DMS153 treated with DMSO at 0.1 percent for 48 hours (cell line): ENCODE measurements around the gene XPO5.
"Not testable (repeated sequence)": the region's sequence is repeated elsewhere in the genome, so short reads cannot be mapped to it uniquely, and the experiment has no call there.

ENCODE experiments used
- DNase-seq: peaks from one replicate; lab custom pipeline; 2025; ENCODE audit not compliant: unreplicated experiment; lab: John Stamatoyannopoulos, UW

XPO5 gene

DNA sequence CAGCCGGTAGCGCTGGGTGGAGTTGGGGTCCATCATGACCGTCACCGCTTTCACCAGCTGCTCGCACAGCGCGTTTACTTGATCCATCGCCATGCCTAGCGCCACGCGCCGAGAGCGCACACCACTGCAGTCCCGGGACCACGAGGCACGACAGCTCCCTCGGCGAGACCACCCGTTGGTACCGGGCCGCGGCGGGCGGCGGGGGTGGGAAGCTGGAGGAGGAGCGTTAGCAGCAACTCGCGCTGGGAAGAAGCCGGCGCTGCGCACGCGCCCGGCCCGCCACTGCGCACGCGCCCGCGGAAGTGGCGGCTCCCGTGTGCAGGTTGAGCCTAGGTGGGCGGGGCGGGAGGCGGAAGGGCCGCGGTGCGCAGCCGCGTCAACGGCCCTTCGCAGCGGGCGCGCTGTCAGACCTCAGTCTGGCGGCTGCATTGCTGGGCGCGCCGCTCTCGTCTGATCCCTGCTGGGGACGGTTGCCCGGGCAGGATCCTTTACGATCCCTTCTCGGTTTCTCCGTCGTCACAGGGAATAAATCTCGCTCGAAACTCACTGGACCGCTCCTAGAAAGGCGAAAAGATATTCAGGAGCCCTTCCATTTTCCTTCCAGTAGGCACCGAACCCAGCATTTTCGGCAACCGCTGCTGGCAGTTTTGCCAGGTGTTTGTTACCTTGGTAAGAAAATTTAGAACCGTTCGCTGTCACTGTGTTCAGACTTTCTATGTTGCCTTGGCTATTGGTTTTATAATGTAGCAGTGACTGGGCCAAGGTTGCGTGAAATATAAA lies at the start of gene XPO5, which contains the start of gene POLH:
TSS of gene XPO5 (minus strand) at position 267 of the 780 bp plus-strand sequence. CDS start at position 93, 174 bp downstream.
TSS of gene POLH (plus strand) at position 414 of the 780 bp plus-strand sequence. CDS start 6,135 bp downstream, outside the sequence.
- peak; percentile 93 for DNase-seq

DNA sequence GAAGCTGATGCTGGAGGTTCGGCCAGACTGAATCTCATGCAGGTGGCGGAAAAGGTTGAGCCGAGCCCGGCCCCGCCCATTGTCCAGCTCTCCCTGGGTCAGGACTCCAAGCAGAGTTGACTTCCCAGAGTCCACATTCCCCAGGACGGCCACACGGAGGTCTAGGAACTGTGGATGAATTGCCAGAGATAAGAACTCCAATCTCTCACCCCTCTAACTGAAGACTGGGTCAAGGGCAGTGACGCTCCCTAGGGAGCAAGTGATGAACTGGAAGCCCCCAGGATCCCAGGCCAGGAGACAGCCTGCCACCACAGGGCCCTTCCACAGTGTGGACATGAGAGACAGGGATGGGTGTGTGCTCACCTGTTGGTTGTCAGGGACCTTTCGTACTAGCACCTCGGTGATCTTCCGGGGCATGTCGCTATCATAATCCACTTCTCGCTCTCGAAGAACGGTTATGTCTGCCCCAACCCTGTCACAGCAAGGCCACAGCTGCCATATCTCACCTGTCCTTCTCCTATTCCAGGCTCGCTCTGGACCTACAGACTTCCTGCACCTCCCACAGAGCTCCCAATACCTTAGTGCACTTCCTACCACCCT lies 49.7 kb upstream of the XPO5 start:
- no peak for DNase-seq

GRCh38 chr6:43624786-43625288 lies 49.0 kb upstream of the XPO5 start:
- no peak for DNase-seq

DNA sequence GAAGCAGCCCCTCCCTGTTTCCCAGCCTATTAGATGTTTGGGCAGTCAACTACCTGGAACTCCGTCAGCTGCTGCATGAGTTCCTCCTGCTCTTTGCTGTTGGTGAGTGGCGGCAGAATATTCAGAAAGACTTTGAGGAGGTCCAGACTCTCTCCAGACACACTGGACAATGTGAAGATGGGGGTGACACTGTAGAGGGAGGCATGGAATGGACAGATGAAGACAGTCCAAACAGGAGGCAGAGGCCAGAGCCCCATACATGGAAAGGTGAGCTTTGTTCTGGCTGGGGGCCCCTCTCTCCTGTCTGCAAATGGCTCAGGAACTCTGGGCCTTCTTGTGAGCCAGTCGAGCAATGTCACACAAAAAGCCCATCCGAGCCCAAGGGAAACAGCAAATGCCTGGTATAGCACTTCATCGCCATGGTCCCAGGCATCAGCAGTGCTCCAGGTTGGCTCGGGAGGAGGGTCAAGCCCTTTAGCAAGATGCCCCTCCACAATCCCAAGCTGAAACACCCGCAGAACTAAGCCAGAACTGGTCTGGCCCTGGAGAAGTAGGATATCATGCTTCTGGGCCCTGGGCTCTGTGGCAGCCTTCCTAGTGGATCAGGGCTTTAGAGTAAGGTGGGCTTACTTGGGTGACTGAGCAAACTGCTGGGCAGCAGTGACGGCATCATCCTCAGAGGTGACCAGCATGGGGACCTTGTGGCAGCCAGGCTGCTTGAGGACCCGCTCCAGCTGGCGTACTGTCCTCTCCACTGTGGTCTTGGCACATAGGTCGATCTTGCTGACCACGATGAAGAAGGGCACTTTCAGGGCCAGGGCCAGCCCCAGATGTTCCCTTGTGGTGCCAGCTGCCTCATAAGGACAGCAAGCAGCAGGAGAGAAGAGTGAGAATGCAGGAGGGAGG lies 48.3 kb upstream of the XPO5 start:
- DNase-seq: no peak

DNA sequence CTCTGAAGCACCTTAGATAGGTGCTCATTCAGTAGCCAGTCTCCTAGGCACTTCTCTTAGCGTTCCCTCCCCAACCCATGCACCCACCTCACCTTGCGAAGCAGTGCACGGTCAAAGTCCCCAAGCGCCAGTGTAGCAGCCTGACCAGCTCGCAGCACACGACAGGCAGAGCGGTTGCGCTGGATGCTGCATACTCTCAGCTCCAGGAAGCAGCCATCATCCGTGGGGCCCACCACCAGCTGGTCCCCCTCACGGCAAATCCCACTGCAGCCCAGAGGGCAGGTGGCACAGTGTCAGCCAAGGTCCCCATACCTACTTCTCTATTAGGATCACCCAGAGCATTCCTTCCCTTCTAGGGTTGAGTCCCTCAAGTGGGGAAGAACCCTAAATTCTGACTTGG lies 46.7 kb upstream of the XPO5 start:
- DNase-seq: no peak

DNA sequence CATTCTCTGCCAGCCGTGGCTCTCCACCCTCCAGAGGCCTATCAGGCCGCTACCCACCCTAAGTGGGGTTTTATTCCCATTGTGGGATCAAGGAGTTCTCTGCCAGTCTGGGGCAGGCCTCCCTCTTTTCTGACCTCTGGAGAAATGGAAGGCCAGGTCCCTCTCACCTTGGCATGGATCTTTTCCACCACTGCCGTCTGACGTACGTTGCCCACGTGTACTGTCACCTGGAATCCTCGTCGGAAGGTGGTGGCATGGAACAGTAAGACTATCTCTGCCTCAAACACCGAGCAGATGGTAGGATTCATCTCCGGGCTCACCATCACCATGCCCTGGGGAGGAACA lies 46.0 kb upstream of the XPO5 start:
- DNase-seq: no peak

- DNase-seq: no peak
Measured at GRCh38 chr6:43621078-43621835, 45.4 kb upstream of the XPO5 start.

- no peak for DNase-seq
Measured at GRCh38 chr6:43616725-43617472, 41.1 kb upstream of the XPO5 start.

GRCh38 chr6:43614396-43614730 lies 38.5 kb upstream of the XPO5 start:
- no peak for DNase-seq

DNA sequence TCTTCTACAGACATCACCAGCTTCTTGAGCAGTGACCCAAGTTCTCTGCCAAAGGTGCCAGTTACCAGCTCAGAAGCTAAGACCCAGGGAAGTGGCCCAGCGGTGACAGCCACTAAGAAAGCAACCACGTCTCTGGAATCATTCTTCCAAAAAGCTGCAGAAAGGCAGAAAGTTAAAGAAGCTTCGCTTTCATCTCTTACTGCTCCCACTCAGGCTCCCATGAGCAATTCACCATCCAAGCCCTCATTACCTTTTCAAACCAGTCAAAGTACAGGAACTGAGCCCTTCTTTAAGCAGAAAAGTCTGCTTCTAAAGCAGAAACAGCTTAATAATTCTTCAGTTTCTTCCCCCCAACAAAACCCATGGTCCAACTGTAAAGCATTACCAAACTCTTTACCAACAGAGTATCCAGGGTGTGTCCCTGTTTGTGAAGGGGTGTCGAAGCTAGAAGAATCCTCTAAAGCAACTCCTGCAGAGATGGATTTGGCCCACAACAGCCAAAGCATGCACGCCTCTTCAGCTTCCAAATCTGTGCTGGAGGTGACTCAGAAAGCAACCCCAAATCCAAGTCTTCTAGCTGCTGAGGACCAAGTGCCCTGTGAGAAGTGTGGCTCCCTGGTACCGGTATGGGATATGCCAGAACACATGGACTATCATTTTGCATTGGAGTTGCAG lies 38.0 kb upstream of the XPO5 start:
- no peak for DNase-seq

- DNase-seq: no peak
Measured at GRCh38 chr6:43610431-43610830, 34.6 kb upstream of the XPO5 start.

GRCh38 chr6:43609402-43609801 lies 33.6 kb upstream of the XPO5 start:
- no peak for DNase-seq

- DNase-seq: no peak
Measured at GRCh38 chr6:43608807-43609206, 33.0 kb upstream of the XPO5 start.

DNA sequence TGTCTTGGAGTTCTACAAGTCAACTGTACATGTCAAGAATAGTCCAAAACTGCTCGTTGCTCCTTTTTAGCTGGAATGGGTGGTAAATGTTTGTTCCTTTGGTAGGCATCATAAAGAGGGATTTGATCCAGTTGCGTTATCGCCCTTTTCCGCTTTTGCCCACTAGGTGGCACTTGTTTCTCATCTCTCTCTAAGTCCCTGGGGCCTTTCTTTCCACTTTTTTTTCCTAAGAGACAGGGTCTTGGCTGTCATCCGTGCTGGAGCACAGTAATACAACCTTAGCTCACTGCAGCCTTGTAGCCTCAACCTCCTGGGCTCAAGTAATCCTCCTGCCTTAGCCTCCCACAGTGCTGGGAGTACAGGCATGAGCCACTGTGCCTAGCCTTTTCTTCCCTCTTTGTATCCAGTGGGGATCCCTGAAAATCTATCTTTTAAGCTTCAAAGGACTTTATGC lies 32.5 kb upstream of the XPO5 start:
- peak; percentile 48 for DNase-seq

DNA sequence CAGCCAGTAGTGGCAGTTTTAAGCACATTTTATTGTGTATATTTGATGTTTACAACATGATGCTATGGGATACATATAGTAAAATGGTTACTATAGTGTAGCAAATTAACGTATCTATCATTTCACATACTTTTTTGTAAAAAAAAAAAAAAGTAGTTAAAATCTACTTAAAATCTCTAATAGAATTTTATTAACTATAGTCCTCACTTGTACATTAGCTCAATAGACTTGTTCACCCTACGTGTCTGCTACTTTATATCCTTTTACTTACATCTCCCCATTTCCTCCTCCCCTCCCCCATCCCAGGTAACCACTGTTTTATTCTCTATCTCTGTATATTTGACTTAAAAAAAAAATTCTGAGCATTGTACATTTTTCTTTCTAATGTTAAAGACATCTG lies 30.2 kb upstream of the XPO5 start:
- DNase-seq: no peak

GRCh38 chr6:43604174-43604573 lies 28.3 kb upstream of the XPO5 start:
- no peak for DNase-seq

GRCh38 chr6:43600595-43600994 lies 24.8 kb upstream of the XPO5 start:
- no peak for DNase-seq

DNA sequence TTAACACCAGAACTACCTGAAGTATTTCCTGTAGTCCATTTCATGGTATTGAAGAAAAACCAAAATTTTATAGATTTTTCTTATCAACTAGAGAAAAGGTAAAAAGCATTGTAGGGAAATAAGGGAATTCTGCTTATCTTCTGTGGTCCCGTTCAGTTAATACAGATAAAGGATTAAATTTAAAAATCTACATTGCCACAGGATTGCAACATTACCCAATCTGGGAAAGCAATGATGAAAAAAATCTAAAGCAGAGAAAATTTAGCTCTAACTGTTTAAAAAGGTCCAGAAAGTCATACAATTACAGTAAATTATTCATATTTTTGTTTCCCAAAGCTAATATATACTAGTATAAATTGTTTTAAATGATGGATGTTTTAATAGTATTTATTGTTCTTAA lies 18.1 kb upstream of the XPO5 start:
- no peak for DNase-seq

DNA sequence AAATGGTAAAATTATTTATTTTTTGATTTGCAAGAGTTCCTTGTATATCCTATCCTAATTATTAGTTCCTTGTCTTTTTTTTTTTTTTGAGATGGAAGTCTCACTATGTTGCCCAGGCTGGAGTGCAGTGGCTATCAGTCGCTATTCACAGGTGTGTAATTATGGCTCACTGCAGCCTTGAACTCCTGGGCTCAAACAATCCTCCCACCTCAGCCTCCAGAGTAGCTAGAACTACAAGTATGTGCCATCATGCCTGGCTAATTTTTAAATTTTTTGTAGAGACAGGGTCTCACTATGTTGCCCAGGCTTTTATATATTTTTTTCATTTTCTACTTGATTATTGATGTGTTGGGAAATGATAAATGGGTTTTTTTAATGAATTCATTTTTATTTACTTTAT lies 13.7 kb upstream of the XPO5 start:
- DNase-seq: not testable (repeated sequence)

GRCh38 chr6:43588194-43588593 lies 12.4 kb upstream of the XPO5 start:
- no peak for DNase-seq
